Fibroblast of skin of right quadriceps (primary cell): ENCODE measurements around the gene MAP2K3.

Source experiments
- DNase-seq: peaks from one replicate; pipeline ENCODE4 v3.0.0-alpha.2; 2013

The MAP2K3 gene

GRCh38 chr17:21354796-21355385, 70.4 kb downstream of the MAP2K3 start:
- DNase-seq: no peak

- DNase-seq: no peak
These were observed 71.1 kb downstream of the MAP2K3 start for GRCh38 chr17:21355586-21355985.

- no peak for DNase-seq
These were observed 72.1 kb downstream of the MAP2K3 start for GRCh38 chr17:21356537-21357127.

GRCh38 chr17:21357281-21357680, 72.8 kb downstream of the MAP2K3 start:
- DNase-seq: no peak

GRCh38 chr17:21357696-21358656, 73.5 kb downstream of the MAP2K3 start:
- DNase-seq: no peak

GRCh38 chr17:21358682-21359482, 74.4 kb downstream of the MAP2K3 start:
- DNase-seq: no peak

- no peak for DNase-seq
These were observed 75.0 kb downstream of the MAP2K3 start for GRCh38 chr17:21359483-21359840.

GRCh38 chr17:21360048-21360447, 75.5 kb downstream of the MAP2K3 start:
- DNase-seq: no peak

GRCh38 chr17:21361020-21361809, 76.7 kb downstream of the MAP2K3 start:
- no peak for DNase-seq

GRCh38 chr17:21362331-21362931, 77.9 kb downstream of the MAP2K3 start:
- no peak for DNase-seq

GRCh38 chr17:21363776-21364642, 79.5 kb downstream of the MAP2K3 start:
- DNase-seq: no peak
